HG02943 (cell line): ENCODE measurements around the gene MAEA.
"Not testable (repeated sequence)": the region's sequence is repeated elsewhere in the genome, so short reads cannot be mapped to it uniquely, and the experiment has no call there.

Source experiments
- ATAC-seq: cut with Tn5 transposase; IDR thresholded peaks from one replicate; pipeline ENCODE4 v1.9.1; 2021; ENCODE audit warnings: mild to moderate bottlenecking, low read depth, moderate library complexity; ENCODE audit not compliant: unreplicated experiment

The MAEA gene

GRCh38 chr4:1318046-1318375 is 28.3 kb downstream of the MAEA start:
- ATAC-seq = no peak

- ATAC-seq = no peak
Measured at GRCh38 chr4:1318488-1319213, 29.0 kb downstream of the MAEA start.

- no peak for ATAC-seq
Measured at GRCh38 chr4:1321486-1321885, 31.8 kb downstream of the MAEA start.

- no peak for ATAC-seq
Measured at GRCh38 chr4:1321946-1322650, 32.4 kb downstream of the MAEA start.

GRCh38 chr4:1323280-1323634 is 33.6 kb downstream of the MAEA start:
- ATAC-seq = no peak

GRCh38 chr4:1323635-1324442 is 34.1 kb downstream of the MAEA start:
- no peak for ATAC-seq

GRCh38 chr4:1324443-1325175 is 34.9 kb downstream of the MAEA start:
- ATAC-seq = not testable (repeated sequence)

GRCh38 chr4:1325176-1325480 is 35.4 kb downstream of the MAEA start:
- ATAC-seq = no peak

- no peak for ATAC-seq
Measured at GRCh38 chr4:1325681-1326635, 36.3 kb downstream of the MAEA start.

GRCh38 chr4:1326751-1327525 is 37.2 kb downstream of the MAEA start:
- no peak for ATAC-seq

- ATAC-seq = no peak
Measured at GRCh38 chr4:1327526-1328266, 38.0 kb downstream of the MAEA start.

- ATAC-seq = no peak
Measured at GRCh38 chr4:1328267-1329155, 38.8 kb downstream of the MAEA start.

- no peak for ATAC-seq
Measured at GRCh38 chr4:1329408-1330371, 40.0 kb downstream of the MAEA start.

- ATAC-seq = no peak
Measured at GRCh38 chr4:1330761-1331590, 41.3 kb downstream of the MAEA start.

- ATAC-seq = no peak
Measured at GRCh38 chr4:1331591-1332353, 42.1 kb downstream of the MAEA start.
